ENCODE measurements around the gene SCARF1. TPM values are rescaled to one million over a fixed set of nuclear protein-coding genes. Genes with fewer than 3 reads are reported as not detected.

SCARF1 gene
- total RNA-seq, 3 donors from 2014 or later, result 13.1 to 17.8 (median 14.8) TPM

DNA sequence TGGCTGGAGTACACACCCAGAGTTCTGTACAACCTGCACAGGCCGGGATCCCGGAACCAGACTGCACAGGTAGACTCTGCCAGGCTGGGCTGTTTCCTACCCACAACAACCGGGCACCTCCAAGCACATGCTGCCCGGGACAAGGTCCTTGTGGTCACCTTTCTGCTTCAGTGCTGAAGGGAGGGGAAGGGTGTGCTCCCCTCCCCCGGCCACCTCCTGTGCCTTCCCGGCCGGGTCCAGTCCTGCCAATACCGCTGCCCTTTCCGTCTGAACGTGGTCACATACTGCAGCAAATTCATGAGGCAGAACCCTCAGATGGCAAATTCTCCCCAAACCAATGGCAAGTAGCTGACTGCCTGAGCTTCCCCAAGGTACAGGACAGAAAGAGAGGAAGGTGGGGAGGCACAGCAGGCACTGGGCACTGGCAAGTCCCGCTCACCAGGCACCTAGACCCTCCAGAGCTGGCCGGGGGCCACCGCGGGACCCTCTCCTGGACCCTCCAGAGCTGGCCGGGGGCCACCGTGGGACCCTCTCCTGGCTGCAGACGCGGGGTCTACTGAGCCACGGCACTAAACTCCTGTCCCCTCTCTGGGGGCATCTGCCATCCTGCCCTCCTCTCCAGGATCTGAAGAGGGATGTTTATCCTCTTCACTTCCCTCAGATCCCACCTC is 39.7 kb downstream of the SCARF1 start:
- H3K4me1 ChIP-seq (ENCODE audit: low read depth), result no peaks in the 10 kb centered on the region
- H3K4me3 ChIP-seq, result no peak overlapping the region
- ATAC-seq, result no peak
- no peaks in the 10 kb centered on the region for H3K36me3 ChIP-seq (ENCODE audit: low read depth)
- intact Hi-C loops (cut with DNase I, micrococcal nuclease), result no loop called here
- TF ChIP-seq, protein P1, sequence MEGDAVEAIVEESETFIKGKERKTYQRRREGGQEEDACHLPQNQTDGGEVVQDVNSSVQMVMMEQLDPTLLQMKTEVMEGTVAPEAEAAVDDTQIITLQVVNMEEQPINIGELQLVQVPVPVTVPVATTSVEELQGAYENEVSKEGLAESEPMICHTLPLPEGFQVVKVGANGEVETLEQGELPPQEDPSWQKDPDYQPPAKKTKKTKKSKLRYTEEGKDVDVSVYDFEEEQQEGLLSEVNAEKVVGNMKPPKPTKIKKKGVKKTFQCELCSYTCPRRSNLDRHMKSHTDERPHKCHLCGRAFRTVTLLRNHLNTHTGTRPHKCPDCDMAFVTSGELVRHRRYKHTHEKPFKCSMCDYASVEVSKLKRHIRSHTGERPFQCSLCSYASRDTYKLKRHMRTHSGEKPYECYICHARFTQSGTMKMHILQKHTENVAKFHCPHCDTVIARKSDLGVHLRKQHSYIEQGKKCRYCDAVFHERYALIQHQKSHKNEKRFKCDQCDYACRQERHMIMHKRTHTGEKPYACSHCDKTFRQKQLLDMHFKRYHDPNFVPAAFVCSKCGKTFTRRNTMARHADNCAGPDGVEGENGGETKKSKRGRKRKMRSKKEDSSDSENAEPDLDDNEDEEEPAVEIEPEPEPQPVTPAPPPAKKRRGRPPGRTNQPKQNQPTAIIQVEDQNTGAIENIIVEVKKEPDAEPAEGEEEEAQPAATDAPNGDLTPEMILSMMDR (IDR thresholded peaks at IDR 0.05), result no peak
- no peak for DNase-seq
- no peaks in the 10 kb centered on the region for H3K9me3 ChIP-seq

DNA sequence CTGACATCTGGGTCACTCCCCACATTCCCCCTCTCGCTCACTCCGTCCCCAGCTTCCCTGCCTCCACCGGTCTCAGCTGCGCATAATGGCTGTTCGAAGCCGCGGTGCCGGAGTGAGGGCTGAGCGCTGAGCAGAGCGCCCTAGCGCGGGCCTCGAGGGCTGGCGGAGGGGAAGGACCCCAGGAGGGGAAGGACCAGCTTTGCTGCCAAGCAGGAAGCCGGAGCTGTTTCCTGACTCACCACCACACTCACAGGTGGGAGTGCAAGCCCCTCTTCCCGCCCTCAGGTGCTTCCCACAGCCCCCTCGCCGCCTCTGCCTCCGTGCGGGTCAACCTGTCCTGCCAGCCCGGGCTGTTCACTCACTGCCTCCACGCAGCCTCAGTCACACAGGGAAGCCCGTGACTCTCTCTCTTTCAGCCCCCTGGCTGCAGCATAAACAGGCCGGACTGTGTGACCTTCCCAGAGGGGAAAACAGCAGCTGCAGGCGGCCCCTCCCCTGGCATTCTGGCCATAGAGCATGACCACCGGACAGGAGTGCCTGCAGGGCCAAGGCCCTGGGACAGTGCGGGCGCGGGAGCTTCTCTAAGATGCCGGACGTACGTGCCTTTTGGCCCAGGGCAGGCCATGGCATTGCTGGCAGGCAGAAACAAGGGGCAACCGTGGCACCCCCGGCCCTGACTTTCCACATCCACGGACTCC is 40.6 kb downstream of the SCARF1 start:
- ATAC-seq, result no peak
- Histone ChIP-seq H3K4me3 (no peak overlapping the region), H3K9me3 (no peaks in the 10 kb centered on the region), H3K4me1 (ENCODE audit: low read depth) (no peaks in the 10 kb centered on the region), H3K36me3 (ENCODE audit: low read depth) (no peaks in the 10 kb centered on the region)
- no peak for DNase-seq
- TF ChIP-seq, protein P1 (IDR thresholded peaks at IDR 0.05), result no peak
- intact Hi-C loops (cut with DNase I, micrococcal nuclease), result no loop called here

DNA sequence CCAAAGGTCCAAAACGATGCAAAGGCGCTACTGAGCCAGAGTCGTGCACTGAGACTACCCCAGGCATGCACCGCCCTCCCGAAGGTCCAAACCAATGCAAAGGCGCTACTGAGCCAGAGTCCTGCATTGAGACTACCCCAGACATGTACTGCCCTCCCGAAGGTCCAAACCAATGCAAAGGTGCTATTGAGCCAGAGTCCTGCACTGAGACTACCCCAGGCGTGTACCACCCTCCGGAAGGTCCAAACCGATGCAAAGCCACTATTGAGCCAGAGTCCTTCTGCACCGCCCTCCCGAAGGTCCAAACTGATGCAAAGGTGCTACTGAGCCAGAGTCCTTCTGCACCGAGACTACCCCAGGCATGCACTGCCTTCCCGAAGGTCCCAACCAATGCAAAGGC is 44.0 kb downstream of the SCARF1 start:
- TF ChIP-seq, protein P1 (IDR thresholded peaks at IDR 0.05), result no peak
- Histone ChIP-seq H3K36me3 (ENCODE audit: low read depth) (no peaks in the 10 kb centered on the region), H3K4me1 (ENCODE audit: low read depth) (no peaks in the 10 kb centered on the region), H3K9me3 (no peaks in the 10 kb centered on the region), H3K4me3 (no peak overlapping the region)
- no peak for ATAC-seq
- intact Hi-C loops (cut with DNase I, micrococcal nuclease), result no loop called here
- DNase-seq, result no peak

DNA sequence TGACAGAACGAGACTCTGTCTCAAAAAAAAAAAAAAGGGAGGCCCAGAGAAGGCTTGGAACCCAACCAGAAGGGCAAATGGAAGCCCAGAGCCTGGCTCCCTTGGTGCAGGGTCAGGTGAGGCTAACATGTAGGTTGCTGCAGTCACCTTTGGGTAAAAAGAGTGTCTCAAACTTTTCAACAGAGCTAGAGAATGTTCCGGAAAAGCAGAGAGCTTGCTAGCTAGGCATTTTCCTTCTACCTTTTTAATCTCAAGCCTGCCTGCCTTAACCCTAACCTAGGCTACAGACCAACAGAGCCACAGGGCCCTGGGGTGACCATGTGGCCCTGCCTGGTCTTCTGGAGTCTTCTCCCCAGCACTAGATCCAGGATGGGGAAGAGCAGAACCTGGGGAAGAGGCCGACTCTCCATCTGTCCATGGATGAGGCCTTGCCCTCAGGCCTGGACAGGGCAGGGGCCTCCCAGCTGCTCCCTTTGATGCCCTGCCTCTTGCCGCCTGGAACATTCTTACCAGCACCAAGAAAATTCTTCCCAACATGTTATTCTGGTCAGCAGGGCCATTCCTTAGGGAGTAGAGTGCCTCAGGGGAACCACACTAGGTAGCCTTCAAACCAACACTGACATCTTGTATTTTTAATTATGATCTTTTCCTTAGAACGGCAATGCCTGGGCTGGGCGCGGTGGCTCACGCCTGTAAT is 47.0 kb downstream of the SCARF1 start:
- Histone ChIP-seq H3K36me3 (ENCODE audit: low read depth) (no peaks in the 10 kb centered on the region), H3K4me1 (ENCODE audit: low read depth) (peaks cover 6% of the 10 kb centered on the region), H3K4me3 (no peak overlapping the region), H3K9me3 (no peaks in the 10 kb centered on the region)
- ATAC-seq (peak; percentile 30), DNase-seq (no peak)
- intact Hi-C loops (cut with DNase I, micrococcal nuclease), result no loop called here
- TF ChIP-seq, protein P1 (IDR thresholded peaks at IDR 0.05), result no peak

DNA sequence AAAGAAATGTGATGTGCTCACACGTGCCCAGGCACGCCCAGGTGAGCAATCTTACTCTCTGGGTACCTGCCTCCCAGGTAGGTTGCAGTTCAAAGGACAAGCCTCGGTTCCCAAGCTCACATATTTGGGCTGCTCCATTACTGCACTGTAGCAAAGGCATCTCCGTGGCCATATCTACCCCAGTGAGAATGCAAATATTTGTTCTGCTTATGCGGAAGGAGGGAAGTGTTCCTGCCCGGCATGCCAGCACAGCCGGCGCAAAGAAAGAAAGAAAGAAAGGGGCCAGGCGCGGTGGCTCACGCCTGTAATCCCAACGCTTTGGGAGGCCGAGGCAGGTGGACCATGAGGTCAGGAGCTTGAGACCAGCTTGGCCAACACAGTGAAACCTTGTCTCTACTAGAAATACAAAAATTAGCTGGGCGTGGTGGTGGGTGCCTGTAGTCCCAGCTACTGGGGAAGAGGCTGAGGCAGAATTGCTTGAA is 47.6 kb downstream of the SCARF1 start:
- peak; percentile 84 for ATAC-seq
- DNase-seq, result peak in 1 of 3 donors; percentile 65

More for the DNA sequence above, 47.6 kb downstream of the SCARF1 start:
- Histone ChIP-seq H3K4me1 (ENCODE audit: low read depth) (peaks cover 10% of the 10 kb centered on the region), H3K36me3 (ENCODE audit: low read depth) (no peaks in the 10 kb centered on the region), H3K4me3 (no peak overlapping the region), H3K9me3 (no peaks in the 10 kb centered on the region)
- intact Hi-C loops (cut with DNase I, micrococcal nuclease), result no loop called here
- TF ChIP-seq, protein P1 (IDR thresholded peaks at IDR 0.05), result no peak

Measured in mucosa of descending colon (tissue), 3 donors.